A549 (cell line): ENCODE data around the gene PPP4R4.

Source experiments
- CHD2 ChIP-seq: fragments of 150-350 bp; IDR thresholded peaks from 2 replicates; pipeline ENCODE4 v1.6.1; 2014; ENCODE audit warnings: low read length; ENCODE audit not compliant: partially characterized antibody
- CTCF ChIP-seq: fragments of >200 bp; sonication (Bioruptor Twin); formaldehyde crosslinking; IDR thresholded peaks from 3 replicates; pipeline ENCODE4 v1.5.1; 2016
- EHMT2 ChIP-seq: fragments of 200-600 bp; sonication (generic); IDR thresholded peaks from 2 replicates; pipeline ENCODE4 v1.6.1; 2016; ENCODE audit warnings: antibody characterized with exemption, low read depth, mild to moderate bottlenecking, moderate library complexity
- HMGXB4 ChIP-seq: fragments of 250-450 bp; sonication (Bioruptor Pico); IDR thresholded peaks from 2 replicates; pipeline ENCODE4 v1.5.0; 2021; ENCODE audit warnings: mild to moderate bottlenecking, moderate library complexity, borderline replicate concordance
- MAFK ChIP-seq: fragments of 450-650 bp; IDR thresholded peaks from 2 replicates; pipeline ENCODE4 v1.6.1; 2014; ENCODE audit not compliant: partially characterized antibody
- MAX ChIP-seq: IDR thresholded peaks from 2 replicates; pipeline ENCODE4 v1.6.1; 2012
- MAZ ChIP-seq: fragments of 150-350 bp; IDR thresholded peaks from 2 replicates; pipeline ENCODE4 v1.6.1; 2014; ENCODE audit warnings: antibody characterized with exemption, low read depth, low read length, borderline replicate concordance
- PHF8 ChIP-seq: fragments of 200-600 bp; sonication (generic); IDR thresholded peaks from 2 replicates; pipeline ENCODE4 v1.6.1; 2016; ENCODE audit warnings: low read depth, mild to moderate bottlenecking, antibody characterized with exemption, moderate library complexity, borderline replicate concordance
- POLR2A ChIP-seq: IDR thresholded peaks from 2 replicates; pipeline ENCODE4 v1.6.1; 2012; ENCODE audit warnings: mild to moderate bottlenecking, low read length
- RCOR1 ChIP-seq: fragments of 150-350 bp; IDR thresholded peaks from 2 replicates; pipeline ENCODE4 v1.6.1; 2014; ENCODE audit warnings: antibody characterized with exemption, low read length, low read depth
- REST ChIP-seq: fragments of 200-600 bp; sonication (generic); IDR thresholded peaks from 2 replicates; pipeline ENCODE4 v1.6.1; 2016; ENCODE audit warnings: antibody characterized with exemption, mild to moderate bottlenecking, moderate library complexity
- RNF2 ChIP-seq: fragments of 200-600 bp; sonication (generic); IDR thresholded peaks from 2 replicates; pipeline ENCODE4 v1.6.1; 2016; ENCODE audit warnings: low read depth, mild to moderate bottlenecking, antibody characterized with exemption, moderate library complexity, borderline replicate concordance
- TP53 ChIP-seq: fragments of 250-450 bp; sonication (Bioruptor Pico); IDR thresholded peaks from 2 replicates; pipeline ENCODE4 v1.5.0; 2021; ENCODE audit warnings: mild to moderate bottlenecking, moderate library complexity
- USF2 ChIP-seq: fragments of 450-650 bp; IDR thresholded peaks from 2 replicates; pipeline ENCODE4 v1.6.1; 2014; ENCODE audit warnings: antibody characterized with exemption

- TF ChIP-seq MAFK (no peak), CTCF (no peak), EHMT2 (no peak), MAX (no peak), CHD2 (no peak), RNF2 (no peak), REST (no peak), TP53 (CRISPR knock-in tag) (no peak), POLR2A (no peak), USF2 (no peak), MAZ (no peak), RCOR1 (no peak), PHF8 (no peak), HMGXB4 (CRISPR knock-in tag) (no peak)
These were observed 142.6 kb downstream of the PPP4R4 start for GRCh38 chr14:94316692-94317091.
